ENCODE data around the gene GRIK5.

DNA sequence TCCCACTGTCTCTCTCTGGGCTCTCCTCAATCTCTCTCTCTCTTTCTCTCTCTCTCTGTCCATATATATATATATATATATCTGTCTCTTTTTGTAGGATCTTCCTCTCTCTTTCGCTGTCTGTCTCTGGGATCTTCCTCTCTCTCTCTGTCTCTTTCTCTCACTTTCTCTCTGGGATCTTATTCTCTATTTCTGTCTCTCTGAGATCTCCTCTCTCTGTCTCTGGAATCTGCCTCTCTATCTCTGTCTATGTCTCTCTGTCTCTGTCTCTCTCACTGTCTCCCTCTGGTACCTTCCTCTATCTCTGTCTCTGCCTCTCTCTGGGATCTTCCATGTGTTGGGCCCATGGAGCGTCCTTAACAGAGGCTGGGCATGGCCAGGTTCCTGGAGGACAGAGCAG lies 79.4 kb downstream of the GRIK5 start:
- TF ChIP-seq CTCF (IDR thresholded peaks at IDR 0.05) = no peak
- no peak for TF ChIP-seq POLR2A (IDR thresholded peaks at IDR 0.05)
